ENCODE results near the gene P2RY2.

GRCh38 chr11:73229896-73230875 is 12.1 kb downstream of the P2RY2 start:
- TF ChIP-seq CTCF (IDR thresholded peaks at IDR 0.05), result no peak
- no peak for TF ChIP-seq BCL3 (IDR thresholded peaks at IDR 0.05)
- no peak for TF ChIP-seq USF2 (IDR thresholded peaks at IDR 0.05)
- TF ChIP-seq MAZ (IDR thresholded peaks at IDR 0.05; ENCODE audit: borderline replicate concordance, low read depth, low read length), result no peak
- TF ChIP-seq RAD21 (conservative IDR thresholded peaks at IDR 0.05 in 1 of 2, IDR thresholded peaks at IDR 0.05 in 1 of 2), result no peak
- no peak for TF ChIP-seq POLR2A (IDR thresholded peaks at IDR 0.05; ENCODE audit: low read length)
- TF ChIP-seq MYC (IDR thresholded peaks at IDR 0.05; ENCODE audit: borderline replicate concordance, low read length), result no peak
- TF ChIP-seq FOSL2 (IDR thresholded peaks at IDR 0.05), result no peak
- no peak for TF ChIP-seq FOSL2 (CRISPR knock-in tag; IDR thresholded peaks at IDR 0.05)

All from A549 (cell line).